Sigmoid colon (tissue), 4 donors: ENCODE results near the gene ARHGEF7.

ENCODE experiments used
- CTCF ChIP-seq, 4 experiments: fragments of 450-650 bp in 3 of 4; fragments of 200-600 bp in 1 of 4; IDR thresholded peaks; one replicate each; pipeline ENCODE4 v1.5.1; 2016 to 2019; ENCODE audit warnings: antibody characterized with exemption in 4 of 4, mild to moderate bottlenecking in 3 of 4, moderate library complexity in 2 of 4
- EP300 ChIP-seq, 4 donors: sonication (generic); formaldehyde crosslinking; IDR thresholded peaks; one replicate each; pipeline ENCODE4 v1.6.1; 2017; ENCODE audit warnings: antibody characterized with exemption in 4 of 4
- POLR2A ChIP-seq, 2 donors: fragments of 450-650 bp; IDR thresholded peaks; one replicate each; pipeline ENCODE4 v1.6.1; 2016; ENCODE audit warnings: antibody characterized with exemption in 2 of 2, mild to moderate bottlenecking in 2 of 2, moderate library complexity in 2 of 2
- POLR2AphosphoS5 ChIP-seq, 4 donors: sonication (generic); formaldehyde crosslinking; IDR thresholded peaks; one replicate each; pipeline ENCODE4 v1.6.1; 2017; ENCODE audit warnings: antibody characterized with exemption in 4 of 4

GRCh38 chr13:111156421-111156820 is 41.3 kb downstream of the ARHGEF7 start:
- no peak for TF ChIP-seq POLR2A (IDR thresholded peaks at IDR 0.05)
- no peak for TF ChIP-seq EP300 (IDR thresholded peaks at IDR 0.05)
- no peak for TF ChIP-seq POLR2AphosphoS5 (IDR thresholded peaks at IDR 0.05)
- no peak for TF ChIP-seq CTCF (IDR thresholded peaks at IDR 0.05)
